ENCODE measurements around the gene LMBR1L. TPM values are rescaled to one million over a fixed set of nuclear protein-coding genes. Genes with fewer than 3 reads are reported as not detected.
"Not testable (repeated sequence)": the region's sequence is repeated elsewhere in the genome, so short reads cannot be mapped to it uniquely, and the experiment has no call there.

LMBR1L gene
- total RNA-seq, 2 donors from 2014 or later: 25.2 to 143 TPM

DNA sequence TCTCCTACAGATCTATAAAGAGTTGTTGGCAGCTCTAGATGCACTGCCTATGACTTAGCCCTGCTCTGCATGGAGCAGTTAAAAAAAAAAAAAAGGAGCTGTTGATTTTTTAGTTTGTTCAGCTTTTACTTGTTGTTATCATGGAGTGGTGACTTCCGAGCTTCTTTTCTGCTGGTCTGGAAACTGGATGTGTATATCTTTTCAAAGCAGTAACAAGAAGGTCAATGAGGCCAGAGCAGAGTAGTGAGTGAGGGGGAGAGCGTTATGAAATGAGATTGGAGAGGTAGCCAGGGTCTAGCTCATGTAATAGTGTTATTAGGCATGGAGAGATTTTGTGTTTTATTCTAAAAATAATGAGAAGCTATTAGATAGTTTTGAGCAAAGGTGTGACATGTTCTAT, 33.7 kb upstream of the LMBR1L start:
- H3K27me3 ChIP-seq (replicated peaks; ENCODE audit: insufficient read depth): no peaks in the 10 kb centered on the region
- WGBS: 90% methylated on average over 2 of the region's 2 CpGs
- no peak for DNase-seq (ENCODE audit: low spot score)
- TF ChIP-seq POLR2AphosphoS5 (IDR thresholded peaks at IDR 0.05): no peak
- no peak for TF ChIP-seq POLR2A (IDR thresholded peaks at IDR 0.05)
- TF ChIP-seq, protein P1, sequence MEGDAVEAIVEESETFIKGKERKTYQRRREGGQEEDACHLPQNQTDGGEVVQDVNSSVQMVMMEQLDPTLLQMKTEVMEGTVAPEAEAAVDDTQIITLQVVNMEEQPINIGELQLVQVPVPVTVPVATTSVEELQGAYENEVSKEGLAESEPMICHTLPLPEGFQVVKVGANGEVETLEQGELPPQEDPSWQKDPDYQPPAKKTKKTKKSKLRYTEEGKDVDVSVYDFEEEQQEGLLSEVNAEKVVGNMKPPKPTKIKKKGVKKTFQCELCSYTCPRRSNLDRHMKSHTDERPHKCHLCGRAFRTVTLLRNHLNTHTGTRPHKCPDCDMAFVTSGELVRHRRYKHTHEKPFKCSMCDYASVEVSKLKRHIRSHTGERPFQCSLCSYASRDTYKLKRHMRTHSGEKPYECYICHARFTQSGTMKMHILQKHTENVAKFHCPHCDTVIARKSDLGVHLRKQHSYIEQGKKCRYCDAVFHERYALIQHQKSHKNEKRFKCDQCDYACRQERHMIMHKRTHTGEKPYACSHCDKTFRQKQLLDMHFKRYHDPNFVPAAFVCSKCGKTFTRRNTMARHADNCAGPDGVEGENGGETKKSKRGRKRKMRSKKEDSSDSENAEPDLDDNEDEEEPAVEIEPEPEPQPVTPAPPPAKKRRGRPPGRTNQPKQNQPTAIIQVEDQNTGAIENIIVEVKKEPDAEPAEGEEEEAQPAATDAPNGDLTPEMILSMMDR (IDR thresholded peaks at IDR 0.05): no peak
- no peaks in the 10 kb centered on the region for H3K4me1 ChIP-seq (replicated peaks)
- intact Hi-C loops (cut with DNase I): no loop called here
- H3K27ac ChIP-seq: no peak overlapping the region
- H3K4me3 ChIP-seq: no peak overlapping the region
- H3K36me3 ChIP-seq: no peaks in the 10 kb centered on the region
- no peaks in the 10 kb centered on the region for H3K9me3 ChIP-seq

DNA sequence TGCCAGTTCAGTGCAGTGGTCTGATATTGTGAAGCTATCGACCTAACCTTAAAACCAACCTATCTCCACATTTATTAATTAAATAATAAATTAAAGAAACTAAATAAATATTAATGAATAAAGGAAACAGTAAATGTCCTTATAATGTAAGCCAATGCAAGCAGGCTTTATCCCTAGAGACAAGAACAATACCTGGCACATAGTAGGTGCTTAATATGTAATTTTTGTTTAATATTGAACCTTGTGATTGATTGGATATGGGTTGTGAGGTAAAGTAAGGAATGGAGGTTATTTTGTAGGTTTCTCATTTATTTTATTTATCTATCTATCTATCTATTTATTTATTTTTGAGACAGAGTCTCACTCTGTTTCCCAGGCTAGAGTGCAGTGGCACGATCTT, 28.4 kb upstream of the LMBR1L start:
- no peaks in the 10 kb centered on the region for H3K27me3 ChIP-seq (replicated peaks; ENCODE audit: insufficient read depth)
- H3K9me3 ChIP-seq: no peaks in the 10 kb centered on the region
- 86% methylated on average over 2 of the region's 2 CpGs for WGBS
- no peak for TF ChIP-seq POLR2A (IDR thresholded peaks at IDR 0.05)
- TF ChIP-seq POLR2AphosphoS5 (IDR thresholded peaks at IDR 0.05): no peak
- TF ChIP-seq, protein P1 (IDR thresholded peaks at IDR 0.05): no peak
- H3K36me3 ChIP-seq: no peaks in the 10 kb centered on the region
- no peak overlapping the region for H3K4me3 ChIP-seq
- no peaks in the 10 kb centered on the region for H3K4me1 ChIP-seq (replicated peaks)
- intact Hi-C loops (cut with DNase I): no loop called here
- H3K27ac ChIP-seq: no peak overlapping the region
- DNase-seq (ENCODE audit: low spot score): no peak

DNA sequence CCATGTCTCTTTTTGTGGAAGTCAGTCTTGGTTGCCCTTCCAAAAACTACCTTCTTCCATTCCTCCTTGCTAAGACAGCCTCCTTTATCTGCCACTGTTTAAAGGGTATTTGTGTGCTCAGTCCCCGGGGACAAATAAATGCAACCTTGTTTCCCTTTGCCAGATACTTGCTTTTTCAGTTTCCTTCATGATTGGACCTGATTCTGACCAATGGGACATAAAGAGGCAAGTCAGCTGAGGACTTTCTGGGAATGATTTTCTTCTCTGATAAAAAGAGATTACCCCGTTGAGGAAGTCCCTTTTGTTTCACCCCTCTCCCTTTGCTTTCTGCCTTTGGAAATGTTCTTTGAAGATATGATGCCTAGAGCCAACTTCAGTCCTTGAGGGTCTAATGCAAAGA, 27.9 kb upstream of the LMBR1L start:
- no peak overlapping the region for H3K4me3 ChIP-seq
- WGBS: 34% methylated on average over 2 of the region's 2 CpGs
- H3K27me3 ChIP-seq (replicated peaks; ENCODE audit: insufficient read depth): no peaks in the 10 kb centered on the region
- no peaks in the 10 kb centered on the region for H3K9me3 ChIP-seq
- intact Hi-C loops (cut with DNase I): no loop called here
- no peaks in the 10 kb centered on the region for H3K36me3 ChIP-seq
- TF ChIP-seq, protein P1 (IDR thresholded peaks at IDR 0.05): no peak
- TF ChIP-seq POLR2A (IDR thresholded peaks at IDR 0.05) (no peak), POLR2AphosphoS5 (IDR thresholded peaks at IDR 0.05) (no peak)
- H3K27ac ChIP-seq: no peak overlapping the region
- no peaks in the 10 kb centered on the region for H3K4me1 ChIP-seq (replicated peaks)
- DNase-seq (ENCODE audit: low spot score): no peak

DNA sequence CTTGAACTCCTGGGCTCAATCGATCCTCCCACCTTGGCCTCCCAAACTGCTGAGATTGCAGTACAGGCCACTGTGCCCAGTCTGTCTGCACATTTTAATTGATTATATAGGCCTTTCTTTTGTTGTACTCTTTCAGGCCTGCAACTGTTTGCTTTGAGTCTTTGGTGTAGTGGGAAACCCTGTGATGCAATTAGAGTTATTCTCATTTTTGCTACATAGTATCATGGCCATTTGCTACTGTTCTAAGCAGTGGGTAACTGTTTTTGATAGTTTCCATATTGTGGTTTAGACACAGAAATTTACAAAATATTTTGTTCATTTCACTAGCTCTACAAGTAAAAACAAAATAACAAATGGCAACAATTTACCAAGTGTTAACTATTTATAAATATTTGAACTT, 26.8 kb upstream of the LMBR1L start:
- TF ChIP-seq POLR2A (IDR thresholded peaks at IDR 0.05): no peak
- TF ChIP-seq POLR2AphosphoS5 (IDR thresholded peaks at IDR 0.05): no peak
- TF ChIP-seq, protein P1 (IDR thresholded peaks at IDR 0.05): no peak
- no peak for DNase-seq (ENCODE audit: low spot score)
- no peak overlapping the region for H3K4me3 ChIP-seq
- intact Hi-C loops (cut with DNase I): no loop called here
- 100% methylated on average over 1 of the region's 1 CpG for WGBS
- no peaks in the 10 kb centered on the region for H3K27me3 ChIP-seq (replicated peaks; ENCODE audit: insufficient read depth)
- no peak overlapping the region for H3K27ac ChIP-seq
- no peaks in the 10 kb centered on the region for H3K9me3 ChIP-seq
- H3K36me3 ChIP-seq: no peaks in the 10 kb centered on the region
- H3K4me1 ChIP-seq (replicated peaks): no peaks in the 10 kb centered on the region

DNA sequence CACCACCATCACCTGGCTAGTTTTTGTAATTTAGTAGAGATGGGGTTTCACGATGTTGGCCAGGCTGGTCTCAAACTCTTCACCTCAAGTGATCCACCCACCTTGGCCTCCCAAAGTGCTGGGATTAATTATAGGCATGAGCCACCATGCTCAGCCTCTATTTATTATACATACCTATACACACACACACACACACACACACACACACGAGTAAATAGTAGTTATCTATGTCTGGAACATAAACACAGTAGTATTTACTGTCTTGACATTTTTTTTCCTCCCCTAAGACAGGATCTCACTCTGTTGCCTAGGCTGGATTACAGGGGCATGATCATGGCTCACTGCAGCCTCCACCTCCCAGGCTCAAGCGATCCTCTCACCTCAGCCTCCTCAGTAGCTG, 26.4 kb upstream of the LMBR1L start:
- H3K27ac ChIP-seq; DNase-seq (ENCODE audit: low spot score); H3K27me3 ChIP-seq (replicated peaks; ENCODE audit: insufficient read depth); H3K36me3 ChIP-seq; H3K4me3 ChIP-seq; intact Hi-C loops (cut with DNase I); H3K9me3 ChIP-seq; H3K4me1 ChIP-seq (replicated peaks): not testable (repeated sequence)
- WGBS: 90% methylated on average over 3 of the region's 3 CpGs

Measured in prostate gland (tissue), 2 donors.